A549 (cell line): ENCODE measurements around the gene HCCS.

Source experiments
- CTCF ChIP-seq: fragments of >200 bp; sonication (Bioruptor Twin); formaldehyde crosslinking; IDR thresholded peaks from 3 replicates; pipeline ENCODE4 v1.5.1; 2016
- EHMT2 ChIP-seq: fragments of 200-600 bp; sonication (generic); IDR thresholded peaks from 2 replicates; pipeline ENCODE4 v1.6.1; 2016; ENCODE audit warnings: antibody characterized with exemption, low read depth, mild to moderate bottlenecking, moderate library complexity
- EP300 ChIP-seq, 2 experiments: fragments of >200 bp; sonication (Bioruptor Twin); formaldehyde crosslinking; IDR thresholded peaks; 2 replicates in 1 of 2; 3 replicates in 1 of 2; pipeline ENCODE4 v1.6.1; 2016 to 2017
- ESRRA ChIP-seq: fragments of 150-350 bp; IDR thresholded peaks from 2 replicates; pipeline ENCODE4 v1.6.1; 2014; ENCODE audit warnings: mild to moderate bottlenecking, low read length, borderline replicate concordance
- MAX ChIP-seq: IDR thresholded peaks from 2 replicates; pipeline ENCODE4 v1.6.1; 2012
- RAD21 ChIP-seq, 2 experiments: fragments of >200 bp in 1 of 2; sonication (Bioruptor Twin) in 1 of 2; formaldehyde crosslinking in 1 of 2; IDR thresholded peaks in 1 of 2; conservative IDR thresholded peaks in 1 of 2; 2 replicates in 1 of 2; 3 replicates in 1 of 2; pipeline ENCODE4 v1.6.1; 2012 to 2018; ENCODE audit warnings: inconsistent platforms in 1 of 2

- TF ChIP-seq ESRRA (no peak), EP300 (IDR thresholded peaks at IDR 0.05) (no peak), EHMT2 (no peak), RAD21 (conservative IDR thresholded peaks at IDR 0.05 in 1 of 2, IDR thresholded peaks at IDR 0.05 in 1 of 2) (no peak), CTCF (no peak), MAX (no peak)
These were observed 44.3 kb upstream of the HCCS start for GRCh38 chrX:11066812-11067211.
